ENCODE data around the gene SWSAP1. TPM values are rescaled to one million over a fixed set of nuclear protein-coding genes. Genes with fewer than 3 reads are reported as not detected.
A peak's percentile ranks its signal among the peaks of the same experiment; 100 is the strongest.
"Not testable (repeated sequence)": the region's sequence is repeated elsewhere in the genome, so short reads cannot be mapped to it uniquely, and the experiment has no call there.

SWSAP1 gene
- total RNA-seq, 4 donors from 2014 or later, result 0.51 to 1.7 (median 1.2) TPM

- peak overlapping the region in 2 of 4 donors; percentile 1 to 54 for H3K27ac ChIP-seq
- intact Hi-C loops (cut with DNase I; ENCODE audit: low total_unique reads), result no loop called here
- DNase-seq (no peak), ATAC-seq (no peak)
- no peaks in the 10 kb centered on the region for H3K36me3 ChIP-seq
- H3K4me1 ChIP-seq, result no peaks in the 10 kb centered on the region
- H3K4me3 ChIP-seq, result no peak overlapping the region
- peaks cover 0 to 18% (median 0%) of the 10 kb centered on the region in 3 donors for H3K27me3 ChIP-seq
- in situ Hi-C loops (cut with MboI; ENCODE audit: low sequenced_read_pairs in 4 of 4), result no loop called here
- TF ChIP-seq POLR2A (IDR thresholded peaks at IDR 0.05) (no peak), CTCF (IDR thresholded peaks at IDR 0.05 in 4 of 5, conservative IDR thresholded peaks at IDR 0.05 in 1 of 5) (no peak)
- H3K9me3 ChIP-seq, result no peaks in the 10 kb centered on the region
These were observed 31.6 kb downstream of the SWSAP1 start for GRCh38 chr19:11405846-11406643.

GRCh38 chr19:11406703-11407236 lies 32.3 kb downstream of the SWSAP1 start:
- DNase-seq; in situ Hi-C loops (cut with MboI; ENCODE audit: low sequenced_read_pairs in 4 of 4); H3K4me1 ChIP-seq; intact Hi-C loops (cut with DNase I; ENCODE audit: low total_unique reads); H3K4me3 ChIP-seq; H3K36me3 ChIP-seq; H3K9me3 ChIP-seq; ATAC-seq; H3K27ac ChIP-seq: not testable (repeated sequence)
- H3K27me3 ChIP-seq, result peaks cover 0 to 18% (median 0%) of the 10 kb centered on the region in 3 donors

GRCh38 chr19:11408591-11408990 lies 34.1 kb downstream of the SWSAP1 start:
- no peak for DNase-seq
- Histone ChIP-seq H3K36me3 (no peaks in the 10 kb centered on the region), H3K27ac (no peak overlapping the region), H3K9me3 (no peaks in the 10 kb centered on the region), H3K4me3 (no peak overlapping the region), H3K27me3 (peaks cover 0 to 18% (median 0%) of the 10 kb centered on the region in 3 donors), H3K4me1 (no peaks in the 10 kb centered on the region)
- intact Hi-C loops (cut with DNase I; ENCODE audit: low total_unique reads) (no loop called here), in situ Hi-C loops (cut with MboI; ENCODE audit: low sequenced_read_pairs in 4 of 4) (no loop called here)
- TF ChIP-seq CTCF (IDR thresholded peaks at IDR 0.05 in 4 of 5, conservative IDR thresholded peaks at IDR 0.05 in 1 of 5), result no peak
- TF ChIP-seq POLR2A (IDR thresholded peaks at IDR 0.05), result no peak
- no peak for ATAC-seq

DNA sequence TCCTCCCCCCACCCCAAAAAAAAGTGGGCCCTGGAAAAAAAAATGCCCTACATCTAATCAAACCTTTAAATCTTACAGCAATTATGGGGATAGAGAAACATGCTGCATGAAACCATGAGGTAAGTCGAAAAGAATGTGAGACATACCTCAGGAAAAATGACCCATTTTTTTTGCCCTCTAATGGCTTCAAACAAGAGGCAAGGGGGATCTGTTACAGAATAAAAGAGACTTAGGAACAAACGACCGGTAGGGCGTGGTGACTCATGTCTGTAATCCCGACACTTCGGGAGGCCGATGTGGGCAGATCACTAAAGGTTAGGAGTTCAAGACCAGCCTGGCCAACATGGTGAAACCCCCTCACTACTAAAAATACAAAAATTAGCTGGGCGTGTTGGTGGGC lies 36.2 kb downstream of the SWSAP1 start:
- H3K27me3 ChIP-seq, result peaks cover 0 to 18% (median 0%) of the 10 kb centered on the region in 3 donors

More for the DNA sequence above, 36.2 kb downstream of the SWSAP1 start:
- no peak overlapping the region for H3K27ac ChIP-seq
- no peak for TF ChIP-seq CTCF (IDR thresholded peaks at IDR 0.05 in 4 of 5, conservative IDR thresholded peaks at IDR 0.05 in 1 of 5)
- no peak for TF ChIP-seq POLR2A (IDR thresholded peaks at IDR 0.05)
- no peaks in the 10 kb centered on the region for H3K36me3 ChIP-seq
- intact Hi-C loops (cut with DNase I; ENCODE audit: low total_unique reads) (no loop called here), in situ Hi-C loops (cut with MboI; ENCODE audit: low sequenced_read_pairs in 4 of 4) (no loop called here)
- H3K9me3 ChIP-seq, result no peaks in the 10 kb centered on the region
- DNase-seq (no peak), ATAC-seq (no peak)
- no peaks in the 10 kb centered on the region for H3K4me1 ChIP-seq
- H3K4me3 ChIP-seq, result no peak overlapping the region

Measured in gastrocnemius medialis (tissue), 4 donors.